NB4 (cell line): Measurements from ENCODE around the gene SET.

ENCODE experiments used
- CTCF ChIP-seq: IDR thresholded peaks from one replicate; pipeline ENCODE4 v1.5.1; 2012; ENCODE audit warnings: low read depth, low read length
- MAX ChIP-seq: IDR thresholded peaks from 2 replicates; pipeline ENCODE4 v1.6.1; 2011; ENCODE audit warnings: low read depth, low read length
- MYC ChIP-seq: IDR thresholded peaks from 2 replicates; pipeline ENCODE4 v1.6.1; 2011; ENCODE audit warnings: low read depth, low read length
- POLR2A ChIP-seq: IDR thresholded peaks from 2 replicates; pipeline ENCODE4 v1.6.1; 2011; ENCODE audit warnings: mild to moderate bottlenecking; ENCODE audit not compliant: insufficient read length; ENCODE audit errors: extremely low read depth

- TF ChIP-seq CTCF = no peak
- no peak for TF ChIP-seq POLR2A
- TF ChIP-seq MAX = no peak
- TF ChIP-seq MYC = no peak
Observed at GRCh38 chr9:128713411-128713780, 24.4 kb downstream of the SET start.
